SW480 (cell line): Measurements from ENCODE around the gene GRAMD4.
"Not testable (repeated sequence)": the region's sequence is repeated elsewhere in the genome, so short reads cannot be mapped to it uniquely, and the experiment has no call there.

Experiments used
- DNase-seq: peaks from one replicate; pipeline ENCODE4 v3.0.0-alpha.2; 2016; ENCODE audit warnings: low spot score

GRAMD4 gene

DNA sequence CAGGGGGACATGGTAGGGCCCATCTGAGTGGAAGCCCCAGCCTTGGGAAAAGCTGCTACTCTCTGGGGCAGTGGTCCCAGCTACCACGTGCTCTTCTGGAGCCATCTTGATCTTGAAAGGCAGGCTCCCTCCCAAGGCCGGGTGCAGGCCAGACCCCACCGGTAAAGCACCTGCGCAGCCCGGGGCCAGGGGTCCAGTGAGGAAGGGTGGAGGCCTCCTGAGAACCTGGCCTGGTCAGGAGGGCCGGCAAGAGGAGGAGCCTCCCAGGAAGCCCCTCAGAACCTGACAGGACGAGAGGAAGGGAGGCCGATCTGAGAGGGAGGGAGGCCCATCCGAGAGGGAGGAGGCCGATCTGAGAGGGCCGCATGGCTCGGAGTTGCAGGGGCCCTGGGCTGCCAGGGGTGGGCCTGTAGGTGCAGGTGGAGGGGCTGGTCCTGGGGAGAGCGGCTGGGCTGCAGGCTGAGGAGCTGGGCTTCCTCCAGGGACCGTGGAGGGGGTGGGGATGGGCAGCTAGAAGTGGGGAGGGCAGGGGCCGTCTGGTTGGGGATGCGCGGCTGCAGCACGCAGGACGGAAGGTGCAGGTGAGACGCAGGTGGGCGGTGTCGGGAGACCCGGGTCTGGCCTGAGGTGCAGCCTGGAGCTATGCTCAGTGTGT is 529 bp downstream of the GRAMD4 start:
- no peak for DNase-seq

DNA sequence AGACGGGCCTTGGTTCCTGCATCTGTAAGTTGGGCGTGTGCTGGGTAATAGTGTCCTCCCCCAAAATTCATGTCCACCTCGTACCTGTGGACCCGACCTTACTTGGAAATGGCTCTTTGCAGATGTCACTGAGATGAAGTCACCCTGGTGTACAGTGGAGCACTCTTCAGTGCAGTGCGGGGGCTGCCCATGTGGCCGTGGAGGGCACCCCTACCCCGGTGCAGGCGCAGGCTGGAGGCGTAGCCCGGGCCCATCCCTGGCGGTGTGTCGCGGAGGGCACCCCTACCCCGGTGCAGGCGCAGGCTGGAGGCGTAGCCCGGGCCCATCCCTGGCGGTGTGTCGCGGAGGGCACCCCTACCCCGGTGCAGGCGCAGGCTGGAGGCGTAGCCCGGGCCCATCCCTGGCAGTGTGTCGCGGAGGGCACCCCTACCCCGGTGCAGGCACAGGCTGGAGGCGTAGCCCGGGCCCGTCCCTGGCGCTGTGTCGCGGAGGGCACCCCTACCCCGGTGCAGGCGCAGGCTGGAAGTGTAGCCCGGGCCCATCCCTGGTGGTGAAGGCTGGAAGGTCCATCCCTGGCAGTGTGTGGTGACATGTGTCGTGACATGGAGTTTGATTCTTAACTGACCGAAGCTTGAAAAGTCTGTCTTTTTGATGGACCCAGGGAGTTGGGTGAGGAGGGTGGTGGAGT is 1.2 kb downstream of the GRAMD4 start:
- not testable (repeated sequence) for DNase-seq

DNA sequence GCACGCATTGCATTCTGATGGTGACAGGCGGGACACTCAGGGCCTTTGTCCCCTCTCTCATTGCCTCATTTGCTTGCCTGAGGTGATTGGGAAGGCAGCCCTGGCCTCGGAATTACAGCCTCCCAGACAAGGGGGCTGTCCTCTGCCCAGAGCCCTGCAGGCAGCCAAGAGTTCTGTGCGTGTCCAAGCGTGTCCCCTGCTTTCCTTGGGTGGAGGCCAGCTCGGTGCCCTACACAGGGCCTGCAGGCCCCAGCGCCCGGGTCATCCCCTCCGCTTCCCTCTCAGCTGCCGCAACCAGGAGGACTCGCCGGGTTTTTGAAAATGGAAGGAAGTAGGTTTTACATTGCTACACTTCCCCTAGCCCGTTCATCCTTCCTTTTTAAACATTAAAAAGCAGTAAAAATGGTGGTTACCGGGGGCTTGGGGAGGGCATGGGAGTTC is 1.9 kb downstream of the GRAMD4 start:
- DNase-seq, result no peak

DNA sequence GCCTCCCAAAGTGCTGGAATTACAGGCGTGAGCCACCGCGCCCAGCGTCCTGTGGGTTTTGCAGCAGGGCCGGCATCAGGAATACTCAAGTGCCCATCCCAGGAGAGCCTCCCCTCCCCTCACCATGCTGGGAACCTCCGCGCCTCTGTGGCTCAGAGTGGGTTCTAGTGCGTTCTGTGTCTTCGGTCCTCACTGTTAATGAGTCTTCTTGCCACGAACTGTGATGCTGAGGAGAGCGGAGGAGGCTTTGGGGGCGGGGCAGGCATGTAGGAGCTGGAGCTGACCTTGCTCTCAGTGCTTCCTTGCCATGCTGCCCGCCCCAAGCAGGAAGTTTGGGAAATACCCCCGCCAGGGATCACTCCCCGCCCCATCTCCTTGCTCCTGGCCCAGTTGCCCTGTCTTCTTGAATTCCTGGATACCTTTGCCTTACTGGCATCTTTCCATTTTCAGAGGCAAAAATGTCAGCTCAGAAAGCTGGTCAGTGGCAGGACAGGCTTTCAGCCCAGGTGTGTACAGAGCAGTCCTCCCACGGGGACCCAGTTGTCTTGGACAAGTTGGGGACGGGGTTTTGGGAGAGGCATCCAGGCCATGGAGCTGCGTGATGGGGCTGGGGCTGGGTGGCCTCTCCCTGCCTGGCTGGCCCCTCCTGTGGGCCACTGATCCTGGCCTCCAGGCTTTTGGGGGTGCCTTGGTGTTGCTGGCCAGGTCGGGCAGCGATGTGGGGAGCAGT is 5.1 kb downstream of the GRAMD4 start:
- DNase-seq, result no peak

DNA sequence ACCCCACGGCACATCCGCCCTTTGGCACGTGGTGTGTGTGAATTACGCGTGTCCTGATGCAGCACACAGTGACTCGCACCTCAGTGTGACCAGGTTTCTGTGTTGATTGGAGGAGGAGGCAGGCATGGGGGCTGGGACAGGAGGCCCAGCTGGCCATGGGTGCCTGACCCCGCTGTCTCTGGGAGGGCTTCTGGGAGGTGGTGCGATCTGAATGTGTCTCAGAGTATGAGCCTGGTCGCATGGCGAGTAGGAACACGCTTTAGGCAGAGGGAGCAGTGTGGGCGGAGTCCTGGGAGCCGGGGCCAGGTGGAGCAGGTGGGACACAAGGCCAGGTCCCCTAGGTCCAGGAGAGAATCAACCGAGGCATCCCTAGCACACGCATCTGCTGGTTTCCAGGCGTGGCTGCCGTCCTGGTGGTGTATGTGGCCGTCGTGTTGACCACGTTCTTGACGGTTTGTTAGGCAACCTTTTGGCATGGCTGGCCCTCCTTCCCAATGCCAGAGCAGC is 5.7 kb downstream of the GRAMD4 start:
- no peak for DNase-seq

DNA sequence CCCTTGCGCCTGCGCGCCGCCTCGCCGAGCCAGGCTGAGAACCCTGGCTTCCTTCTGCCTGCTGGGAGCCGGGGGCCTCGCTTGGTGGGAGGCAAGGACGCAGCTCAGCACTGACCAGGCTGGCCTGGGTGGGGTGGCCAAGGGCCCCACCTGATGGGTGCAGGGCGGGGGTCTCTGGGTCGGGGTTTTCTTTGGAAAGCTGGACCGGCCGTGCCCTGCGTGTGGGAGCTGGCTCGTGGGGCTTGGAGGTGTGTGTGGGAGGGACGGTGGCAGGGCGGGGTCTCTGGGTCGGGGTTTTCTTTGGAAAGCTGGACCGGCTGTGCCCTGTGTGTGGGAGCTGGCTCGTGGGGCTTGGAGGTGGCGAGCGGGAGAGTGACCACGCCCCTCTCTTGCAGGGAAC is 6.2 kb downstream of the GRAMD4 start:
- DNase-seq, result no peak

DNA sequence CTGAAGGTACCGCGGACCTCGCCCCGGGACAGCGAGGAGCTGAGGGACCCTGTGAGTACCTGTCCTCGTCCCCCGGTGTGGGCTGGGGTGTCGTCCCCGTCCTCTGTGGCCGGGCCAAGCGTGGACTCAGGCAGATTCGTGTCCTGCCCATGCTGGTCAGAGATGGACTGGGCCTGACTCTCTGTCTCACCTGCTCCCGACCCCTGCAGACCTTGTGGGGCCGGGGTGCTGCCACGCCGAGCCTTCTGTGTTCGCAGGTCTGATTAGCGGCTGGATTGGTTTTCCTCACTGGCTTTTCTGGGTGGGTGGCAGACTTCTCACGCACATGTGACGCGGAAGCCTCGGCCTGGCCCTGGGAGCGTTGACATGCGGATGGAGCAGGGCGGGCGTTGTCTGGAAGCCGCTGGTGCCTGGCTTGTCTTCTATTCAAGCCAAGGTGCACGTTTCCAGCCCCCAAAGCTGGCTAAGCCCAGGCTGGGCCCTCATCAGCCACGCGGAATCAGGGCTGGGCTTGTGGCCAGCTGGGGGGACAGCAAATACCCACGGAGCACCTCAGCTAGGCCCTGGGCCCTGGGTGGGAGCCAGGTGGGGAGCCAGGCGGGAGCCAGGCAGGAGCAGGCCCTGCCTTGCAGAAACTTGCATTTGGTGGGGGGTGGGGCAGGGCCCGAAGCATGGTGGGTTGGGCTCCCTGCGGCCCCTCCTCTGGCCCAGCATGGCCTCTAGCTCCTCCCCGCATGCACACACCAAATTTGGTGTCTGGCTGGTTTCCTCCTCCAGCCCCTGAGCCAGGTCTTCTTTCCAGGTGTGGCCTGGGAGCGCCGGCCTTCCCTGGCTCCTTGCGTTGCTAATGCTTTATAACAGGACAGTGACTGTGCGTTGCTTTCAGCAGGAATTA is 7.0 kb downstream of the GRAMD4 start:
- DNase-seq, result peak; percentile 25

DNA sequence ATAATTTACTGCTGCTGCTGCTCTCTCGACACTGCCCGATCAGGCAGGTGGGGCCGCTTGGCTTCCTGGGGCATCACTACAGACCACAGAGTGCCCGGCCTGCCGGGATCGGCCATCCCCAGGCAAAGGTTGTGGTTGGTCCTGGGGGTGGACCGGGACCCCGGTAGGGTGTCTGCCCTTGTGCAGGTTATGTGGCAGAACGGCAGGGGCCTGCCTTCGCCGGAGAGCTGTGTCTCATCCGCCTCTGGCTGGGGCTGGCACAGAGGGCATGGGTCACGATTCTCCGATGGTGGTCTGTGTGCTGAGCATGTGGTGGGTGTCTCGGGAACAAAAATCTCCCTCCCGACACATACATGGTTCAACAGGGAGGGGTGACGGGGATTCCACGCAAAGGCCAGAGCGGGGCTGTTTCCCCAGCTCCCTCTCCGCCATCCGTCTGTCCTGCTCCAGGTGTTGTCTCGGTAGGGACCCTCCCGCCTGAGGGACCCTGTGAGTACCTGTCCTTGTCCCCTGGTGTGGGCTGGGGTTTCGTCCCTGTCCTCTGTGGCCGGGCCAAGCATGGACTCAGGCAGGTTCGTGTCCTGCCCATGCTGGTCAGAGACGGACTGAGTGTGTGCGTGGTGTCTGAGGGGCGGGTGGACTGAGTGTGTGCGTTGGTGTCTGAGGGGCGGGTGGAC is 7.8 kb downstream of the GRAMD4 start:
- DNase-seq, result no peak

DNA sequence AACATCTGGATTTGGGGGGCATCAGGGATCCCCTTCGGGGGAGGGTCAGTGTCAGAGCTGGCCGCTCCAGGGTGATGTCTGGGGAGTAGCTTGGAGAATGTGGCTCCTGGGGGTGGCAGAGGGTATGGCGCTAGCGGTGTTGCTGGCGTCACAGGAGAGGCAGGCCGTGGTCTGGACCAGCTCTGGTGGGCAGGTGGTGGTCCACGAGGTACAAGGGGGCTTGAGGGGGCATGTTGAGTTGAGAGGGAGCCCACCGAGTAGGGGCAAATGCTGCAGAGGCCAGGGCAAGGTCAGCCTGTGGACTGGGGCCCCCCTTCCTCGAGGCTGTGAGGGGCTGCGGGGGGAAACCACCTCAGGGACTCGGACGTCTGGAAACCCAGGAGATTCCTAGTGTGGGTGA is 8.6 kb downstream of the GRAMD4 start:
- no peak for DNase-seq

DNA sequence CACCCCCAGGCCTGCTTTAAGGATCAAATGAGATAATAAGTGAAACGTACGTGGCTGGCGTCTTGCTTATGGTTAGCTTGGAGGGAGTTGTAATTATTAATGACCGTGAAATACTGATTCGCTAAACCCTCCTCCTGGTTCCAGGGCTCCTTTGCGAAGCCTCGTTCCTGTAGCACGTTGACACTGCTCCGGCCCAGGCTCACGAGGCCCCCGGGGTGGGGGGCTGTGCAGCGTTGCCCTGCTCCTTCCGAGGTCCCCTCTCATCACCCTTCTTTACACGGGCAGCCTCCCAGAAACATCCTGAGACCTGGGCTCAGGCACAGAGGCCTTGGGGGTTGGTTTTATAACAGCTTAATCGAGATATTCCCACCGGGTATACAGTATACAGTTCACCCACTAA is 9.1 kb downstream of the GRAMD4 start:
- DNase-seq, result no peak

DNA sequence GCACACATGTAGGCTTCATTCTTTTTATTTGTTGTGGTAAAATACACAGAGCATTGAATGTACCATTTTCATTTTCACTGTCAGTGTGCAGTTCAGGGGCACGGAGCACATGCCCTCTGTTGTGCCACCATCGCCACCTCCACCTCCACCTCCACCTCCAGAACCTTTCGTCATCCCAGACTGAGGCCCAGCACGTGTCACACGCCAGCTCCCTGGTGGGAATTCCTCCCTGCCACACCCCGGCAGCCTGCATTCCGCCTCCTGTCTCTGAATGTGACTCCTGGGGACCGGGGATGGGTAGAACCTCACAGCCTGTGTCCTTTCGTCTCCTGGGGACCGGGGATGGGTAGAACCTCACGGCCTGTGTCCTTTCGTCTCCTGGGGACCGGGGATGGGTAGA is 10.9 kb downstream of the GRAMD4 start:
- no peak for DNase-seq

DNA sequence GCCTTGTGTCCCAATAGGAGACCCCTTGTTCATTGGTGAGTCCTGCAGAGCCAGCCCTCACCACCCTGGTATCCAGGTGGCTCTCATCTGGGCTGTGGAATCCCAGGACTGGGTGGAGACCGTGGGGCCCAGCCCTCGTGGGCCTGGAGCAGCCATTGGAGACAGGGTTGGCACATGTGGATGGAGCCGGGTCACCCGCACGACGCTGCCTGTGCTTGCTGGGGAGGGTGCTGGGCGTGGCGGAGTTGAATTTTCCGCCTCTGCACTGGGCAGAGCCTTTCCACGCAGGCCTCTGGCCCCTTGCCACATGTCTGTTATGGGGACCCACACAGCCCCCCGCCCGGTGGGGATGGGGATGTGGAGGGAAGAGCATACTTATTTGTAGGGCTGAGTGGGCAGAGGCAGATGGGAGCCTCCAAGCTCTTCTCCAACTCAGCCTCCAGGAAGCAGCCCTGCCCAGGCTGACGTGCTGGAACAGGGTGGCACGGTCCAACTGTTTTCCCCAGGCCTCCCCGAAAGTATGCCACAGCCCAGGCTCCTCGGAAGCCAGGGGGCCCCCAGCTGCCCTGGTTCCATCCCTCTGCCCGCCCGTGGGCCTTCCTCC is 12.6 kb downstream of the GRAMD4 start:
- no peak for DNase-seq

DNA sequence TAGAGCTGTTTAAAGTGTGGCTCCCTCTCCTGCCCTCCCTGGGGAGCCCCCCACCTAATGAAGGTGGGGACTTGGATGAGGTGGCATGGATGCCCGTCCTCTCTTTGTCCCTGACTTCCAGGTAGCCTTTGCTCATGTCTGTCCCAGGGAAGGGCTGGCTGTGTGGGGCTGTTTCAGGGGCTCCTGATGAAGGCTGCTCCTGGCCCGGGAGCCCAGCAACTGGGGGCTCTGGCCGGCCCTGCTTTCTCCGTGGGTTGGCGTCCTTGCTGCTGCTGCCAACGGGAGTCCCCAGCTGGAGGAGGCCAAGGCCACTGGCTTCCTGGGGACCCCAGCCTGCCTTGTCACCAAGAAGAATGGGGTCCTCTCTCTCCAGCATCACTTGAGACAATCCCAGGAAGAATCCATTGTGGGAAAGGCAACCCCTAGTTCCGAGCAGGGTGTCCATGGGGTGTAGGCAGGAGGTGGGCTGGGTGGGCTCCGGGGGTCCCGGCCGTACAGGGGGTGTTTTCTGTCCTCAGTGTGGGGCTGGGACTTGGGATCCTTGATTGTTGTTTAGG is 13.2 kb downstream of the GRAMD4 start:
- DNase-seq, result no peak

DNA sequence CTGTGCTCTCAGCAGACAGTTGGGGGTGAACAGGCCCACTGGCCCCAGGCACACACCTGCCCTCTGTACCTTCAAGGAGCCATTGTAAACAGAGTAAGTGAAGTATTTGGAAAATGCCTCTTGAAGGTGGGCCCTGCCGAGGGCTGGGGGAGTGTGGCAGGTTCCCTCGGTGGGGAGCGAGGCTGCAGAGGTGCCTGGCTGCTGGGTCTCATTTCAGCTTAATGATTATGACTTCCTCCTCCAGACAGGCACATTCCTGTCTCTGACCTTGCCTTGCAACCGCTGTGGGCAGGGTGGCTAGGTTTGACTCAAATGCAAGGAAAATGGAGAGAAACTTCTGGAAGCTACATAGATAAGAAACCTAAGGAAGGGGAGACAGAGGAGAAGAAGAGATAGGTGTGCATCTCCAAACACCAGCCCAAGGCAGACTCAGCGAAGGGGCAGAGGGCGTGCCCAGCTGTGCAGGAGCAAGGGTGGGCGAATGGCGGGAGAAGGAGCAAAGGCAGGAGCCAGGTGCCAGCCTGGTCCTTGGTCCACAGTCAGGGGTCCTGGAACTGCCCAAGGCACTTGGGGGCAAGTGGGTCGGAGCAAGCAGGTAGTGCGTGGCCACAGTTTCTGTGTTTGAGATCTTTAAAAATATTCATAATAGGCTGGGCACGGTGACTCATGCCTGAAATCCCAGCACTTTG is 14.0 kb downstream of the GRAMD4 start:
- DNase-seq, result no peak

DNA sequence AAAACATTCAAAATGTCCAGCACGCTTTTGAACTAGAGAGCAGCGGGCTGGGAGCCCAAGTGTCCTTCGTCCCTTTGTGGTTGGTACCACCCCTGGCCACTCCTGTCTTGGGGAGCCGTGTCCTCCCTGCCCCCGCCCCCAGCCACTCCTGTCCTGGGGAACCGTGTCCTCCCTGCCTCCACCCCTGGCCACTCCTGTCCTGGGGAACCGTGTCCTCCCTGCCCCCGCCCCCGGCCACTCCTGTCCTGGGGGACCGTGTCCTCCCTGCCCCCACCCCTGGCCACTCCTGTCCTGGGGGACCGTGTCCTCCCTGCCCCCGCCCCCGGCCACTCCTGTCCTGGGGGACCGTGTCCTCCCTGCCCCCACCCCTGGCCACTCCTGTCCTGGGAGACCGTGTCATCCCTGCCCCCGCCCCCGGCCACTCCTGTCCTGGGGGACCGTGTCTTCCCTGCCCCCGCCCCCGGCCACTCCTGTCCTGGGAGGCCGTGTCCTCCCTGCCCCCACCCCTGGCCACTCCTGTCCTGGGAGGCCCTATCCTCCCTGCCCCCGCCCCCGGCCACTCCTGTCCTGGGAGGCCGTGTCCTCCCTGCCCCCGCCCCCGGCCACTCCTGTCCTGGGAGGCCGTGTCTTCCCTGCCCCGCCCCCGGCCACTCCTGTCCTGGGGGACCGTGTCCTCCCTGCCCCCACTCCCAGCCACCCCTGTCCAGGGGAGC is 14.9 kb downstream of the GRAMD4 start:
- DNase-seq, result not testable (repeated sequence)

DNA sequence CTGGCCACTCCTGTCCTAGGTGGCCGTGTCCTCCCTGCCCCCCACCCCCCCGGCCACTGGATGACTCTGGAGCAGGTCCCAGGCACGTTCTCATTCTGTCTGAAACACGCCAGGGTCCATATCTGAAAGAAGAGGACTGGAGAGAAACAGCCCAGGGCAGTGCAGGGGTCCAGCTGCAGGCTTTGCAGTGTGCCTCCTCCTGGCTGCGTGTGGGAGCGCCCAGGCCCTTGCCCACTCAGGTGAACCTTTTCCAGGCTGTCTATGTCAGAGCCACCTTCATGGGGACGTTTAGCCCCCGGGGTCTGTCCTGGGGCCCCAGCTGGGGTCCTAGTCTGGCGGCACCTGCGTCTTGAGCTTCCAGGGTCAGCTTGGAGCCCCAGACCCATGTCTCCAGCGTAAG is 15.6 kb downstream of the GRAMD4 start:
- no peak for DNase-seq

DNA sequence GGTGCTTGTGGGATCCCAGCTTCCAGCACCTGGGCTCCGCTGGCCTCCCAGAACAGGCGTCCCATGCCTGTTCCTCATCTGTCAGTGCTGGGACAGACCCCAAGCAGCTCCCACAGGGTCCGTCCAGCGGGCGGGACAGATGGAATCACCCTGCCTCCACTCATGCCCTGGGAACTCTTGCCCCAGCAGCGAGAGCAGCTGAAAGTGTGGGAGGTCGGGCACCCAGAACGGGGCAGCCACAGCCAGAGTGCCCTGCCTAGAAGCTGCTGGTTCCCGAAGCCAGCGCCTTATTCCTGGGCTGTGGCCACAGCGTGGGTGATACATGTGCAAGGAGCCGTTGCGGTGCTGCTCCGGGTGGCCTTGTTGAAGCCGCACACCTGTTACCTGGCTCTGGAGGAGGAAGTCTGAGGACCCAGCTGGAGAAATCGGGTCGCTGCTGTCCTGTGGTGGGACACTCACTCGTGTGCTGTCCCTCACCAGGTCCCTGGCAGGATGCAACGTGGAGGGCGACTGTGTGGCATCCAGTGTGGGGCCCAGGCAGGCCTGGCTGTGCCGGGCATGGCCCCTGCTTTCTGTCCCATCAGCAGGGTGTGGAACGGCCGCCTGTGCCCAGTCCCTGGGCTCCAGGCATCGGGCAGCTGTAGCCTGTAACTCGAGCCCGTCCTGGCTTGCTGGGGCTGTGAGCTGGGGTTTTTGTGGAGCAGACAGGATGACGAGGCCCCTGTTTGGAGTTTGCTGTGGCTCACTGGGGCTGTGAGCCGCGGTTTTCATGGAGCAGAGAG is 16.2 kb downstream of the GRAMD4 start:
- DNase-seq, result no peak

DNA sequence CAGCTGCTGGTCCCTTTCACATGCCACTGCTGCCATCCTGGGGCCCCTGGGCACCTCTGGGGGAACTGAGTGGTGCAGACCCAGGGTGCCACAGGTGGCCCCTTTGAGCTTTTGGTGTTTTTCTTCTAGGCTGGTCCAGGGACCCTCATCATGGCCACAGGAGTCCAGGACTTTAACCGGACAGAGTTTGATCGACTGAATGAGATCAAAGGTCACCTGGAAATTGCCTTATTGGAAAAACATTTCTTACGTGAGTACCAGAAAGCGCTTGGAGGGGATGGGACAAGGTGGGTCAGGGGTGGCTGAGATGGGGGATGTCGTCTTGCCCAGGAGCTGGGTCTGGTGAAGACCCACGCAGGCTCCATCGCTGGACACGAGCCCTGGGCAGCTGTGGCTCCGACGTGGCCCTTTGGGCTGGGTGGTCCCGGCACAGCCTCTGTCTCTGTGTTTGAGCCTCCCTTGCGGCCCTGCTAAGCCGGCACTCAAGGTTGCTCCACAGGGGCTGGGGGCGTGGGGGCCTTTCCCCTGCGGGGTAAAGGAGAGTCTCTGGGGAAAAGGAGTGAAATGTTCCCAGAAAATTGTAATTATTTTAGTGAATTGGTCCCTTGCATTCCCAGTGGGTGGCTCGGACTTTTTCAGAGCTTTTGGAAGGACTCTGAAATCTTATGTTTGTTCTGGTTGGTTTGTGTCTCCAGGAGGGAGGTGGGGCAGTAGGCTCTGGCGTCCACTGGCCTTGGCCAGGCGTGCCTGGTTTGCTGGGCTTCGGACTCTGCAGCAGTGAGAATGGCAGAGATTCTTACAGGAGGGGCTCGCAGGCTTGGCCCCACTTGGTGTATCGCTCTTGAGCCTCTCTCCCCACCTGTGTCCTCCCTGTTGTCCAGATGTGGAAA is 17.8 kb downstream of the GRAMD4 start:
- no peak for DNase-seq
